Stimulated activated CD8-positive, alpha-beta memory T cell treated with anti-CD3 and anti-CD28 coated beads, Interleukin-7, amount 100 ng/mL, for 48 hours (primary cell): Measurements from ENCODE around the gene KCTD13.
"Not testable (repeated sequence)": the region's sequence is repeated elsewhere in the genome, so short reads cannot be mapped to it uniquely, and the experiment has no call there.

Source experiments
- DNase-seq, 2 donors: peaks; one replicate each; pipeline ENCODE4 v3.0.0-alpha.2; 2020; ENCODE audit warnings: low read depth in 1 of 2; ENCODE audit errors: extremely low read depth in 1 of 2

The KCTD13 gene

DNA sequence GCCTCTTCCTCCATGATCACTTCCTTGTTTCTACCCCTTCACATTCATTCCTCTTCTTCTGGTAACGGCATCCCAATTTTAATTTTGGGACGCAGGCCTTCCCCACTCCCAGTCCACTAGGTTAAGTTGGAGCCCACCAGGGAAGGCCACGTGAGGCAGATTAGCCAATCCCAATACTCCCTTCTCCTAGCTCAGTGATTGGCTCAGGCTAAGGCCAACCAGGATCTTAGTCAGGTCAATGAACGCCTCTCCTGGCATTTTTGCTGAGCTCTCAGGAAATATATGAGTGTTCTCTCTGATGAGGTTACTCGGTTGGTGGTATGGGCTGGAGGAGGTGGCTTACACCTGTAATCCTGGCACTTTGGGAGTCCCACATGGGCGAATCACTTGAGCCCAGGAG lies 42.0 kb downstream of the KCTD13 start:
- DNase-seq = no peak

GRCh38 chr16:29881050-29881449 lies 45.0 kb downstream of the KCTD13 start:
- DNase-seq = no peak

- DNase-seq = no peak
Measured at GRCh38 chr16:29878172-29878571, 47.9 kb downstream of the KCTD13 start.

GRCh38 chr16:29877266-29877961 lies 48.6 kb downstream of the KCTD13 start:
- peak in 1 of 2 donors; percentile 73 for DNase-seq

DNA sequence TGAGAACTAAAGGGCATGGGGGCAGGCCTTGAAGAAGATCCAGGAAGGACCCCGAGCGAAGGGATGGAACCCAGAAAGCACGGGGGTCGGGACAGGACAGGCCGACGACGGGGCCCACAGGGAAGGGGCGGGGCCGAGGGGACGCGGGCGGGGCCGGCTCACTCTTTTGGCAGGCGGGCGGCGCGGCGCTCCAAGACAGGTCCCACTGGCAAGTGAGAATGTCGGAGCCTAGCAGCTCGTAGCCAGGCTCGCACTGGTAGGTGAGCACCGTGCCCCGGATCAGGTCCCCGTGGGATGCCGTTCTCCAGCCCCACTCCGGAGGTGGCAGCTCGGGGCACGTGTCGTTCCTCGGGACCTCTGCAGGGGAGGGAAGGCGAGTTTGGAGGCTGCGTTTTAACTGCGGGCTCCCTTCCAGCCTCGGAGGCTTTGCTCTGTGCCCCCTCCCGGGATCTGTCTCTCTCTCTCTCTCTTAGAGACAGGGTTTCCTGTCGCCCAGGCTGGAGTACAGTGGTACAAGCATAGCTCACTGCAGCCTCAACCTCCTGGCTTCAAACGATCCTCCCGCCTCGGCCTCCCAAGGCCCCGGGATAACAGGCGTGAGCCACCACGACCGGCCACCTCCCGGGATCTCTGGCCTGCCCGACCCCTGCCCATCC lies 49.3 kb downstream of the KCTD13 start:
- DNase-seq = no peak

GRCh38 chr16:29876217-29876593 lies 49.8 kb downstream of the KCTD13 start:
- DNase-seq = no peak

DNA sequence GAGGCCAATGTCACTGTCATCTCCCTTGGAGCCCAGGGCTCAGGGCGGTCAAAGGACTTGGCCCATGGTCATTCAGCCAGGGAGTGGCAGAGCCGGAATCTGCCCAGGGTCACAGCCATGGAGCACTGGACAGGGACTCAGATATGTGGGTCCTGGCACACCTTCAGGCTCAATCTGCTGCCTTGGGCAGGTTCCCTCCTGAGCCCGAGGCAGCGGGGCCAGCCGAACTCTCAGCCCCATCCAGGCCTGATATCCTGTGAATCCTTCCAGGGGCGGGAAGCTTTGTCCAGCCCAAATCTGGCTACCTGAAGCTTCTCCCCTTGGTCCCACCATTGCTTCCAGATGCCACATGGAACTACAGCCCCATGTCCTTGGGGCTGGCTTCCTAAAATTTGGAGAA lies 50.8 kb downstream of the KCTD13 start:
- no peak for DNase-seq

DNA sequence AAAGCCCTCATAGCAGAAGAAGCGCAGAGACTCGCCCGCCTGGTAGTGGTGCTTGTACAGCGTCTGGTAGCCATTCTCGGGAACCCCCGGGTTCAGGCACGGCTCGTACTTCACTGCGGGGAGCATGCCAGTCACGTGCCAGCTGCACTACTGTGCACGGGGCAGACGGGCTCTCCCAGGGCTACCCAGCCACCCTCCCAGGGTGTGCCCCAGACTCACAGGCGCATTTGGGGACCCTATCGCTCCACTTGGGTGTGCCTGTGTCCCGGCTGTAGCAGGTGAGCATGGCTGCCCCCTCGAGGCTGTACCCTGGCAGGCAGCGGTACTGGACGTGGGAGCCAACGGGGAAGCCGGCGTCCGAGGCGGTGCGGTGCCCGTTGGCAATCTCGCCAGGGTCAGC lies 52.7 kb downstream of the KCTD13 start:
- no peak for DNase-seq

- DNase-seq = no peak
Measured at GRCh38 chr16:29871822-29872546, 54.0 kb downstream of the KCTD13 start.

GRCh38 chr16:29869067-29869466 lies 57.0 kb downstream of the KCTD13 start:
- not testable (repeated sequence) for DNase-seq

DNA sequence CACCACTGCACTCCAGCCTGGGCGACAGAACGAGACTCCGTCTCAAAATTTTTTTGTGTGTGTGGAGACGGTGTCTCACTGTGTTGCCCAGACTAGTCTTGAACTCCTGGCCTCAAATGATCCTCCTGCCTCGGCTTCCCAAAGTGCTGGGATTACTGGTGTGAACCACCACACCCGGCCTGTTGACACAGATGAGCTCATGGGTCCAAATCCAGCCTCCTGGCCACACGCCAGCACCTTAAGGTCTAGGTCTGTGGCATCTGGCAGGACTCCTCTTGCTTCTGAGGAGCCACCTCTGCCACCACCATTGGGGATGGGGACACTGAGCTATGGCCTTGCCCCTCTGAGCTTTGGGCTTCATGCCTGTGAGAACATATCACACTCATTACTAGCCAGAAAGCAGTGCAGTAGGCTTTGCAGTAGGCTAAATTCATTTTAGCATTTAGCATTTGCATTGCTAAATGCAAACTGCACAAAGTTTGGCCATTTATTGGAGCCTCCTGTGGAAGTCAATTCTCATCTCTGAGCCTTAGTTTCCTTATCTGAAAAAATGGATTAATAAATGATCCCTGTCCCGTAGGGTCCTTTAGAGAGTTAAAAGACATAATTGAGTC lies 57.5 kb downstream of the KCTD13 start:
- DNase-seq = no peak

- no peak for DNase-seq
Measured at GRCh38 chr16:29864205-29864604, 61.8 kb downstream of the KCTD13 start.

- DNase-seq = no peak
Measured at GRCh38 chr16:29863669-29863984, 62.4 kb downstream of the KCTD13 start.

DNA sequence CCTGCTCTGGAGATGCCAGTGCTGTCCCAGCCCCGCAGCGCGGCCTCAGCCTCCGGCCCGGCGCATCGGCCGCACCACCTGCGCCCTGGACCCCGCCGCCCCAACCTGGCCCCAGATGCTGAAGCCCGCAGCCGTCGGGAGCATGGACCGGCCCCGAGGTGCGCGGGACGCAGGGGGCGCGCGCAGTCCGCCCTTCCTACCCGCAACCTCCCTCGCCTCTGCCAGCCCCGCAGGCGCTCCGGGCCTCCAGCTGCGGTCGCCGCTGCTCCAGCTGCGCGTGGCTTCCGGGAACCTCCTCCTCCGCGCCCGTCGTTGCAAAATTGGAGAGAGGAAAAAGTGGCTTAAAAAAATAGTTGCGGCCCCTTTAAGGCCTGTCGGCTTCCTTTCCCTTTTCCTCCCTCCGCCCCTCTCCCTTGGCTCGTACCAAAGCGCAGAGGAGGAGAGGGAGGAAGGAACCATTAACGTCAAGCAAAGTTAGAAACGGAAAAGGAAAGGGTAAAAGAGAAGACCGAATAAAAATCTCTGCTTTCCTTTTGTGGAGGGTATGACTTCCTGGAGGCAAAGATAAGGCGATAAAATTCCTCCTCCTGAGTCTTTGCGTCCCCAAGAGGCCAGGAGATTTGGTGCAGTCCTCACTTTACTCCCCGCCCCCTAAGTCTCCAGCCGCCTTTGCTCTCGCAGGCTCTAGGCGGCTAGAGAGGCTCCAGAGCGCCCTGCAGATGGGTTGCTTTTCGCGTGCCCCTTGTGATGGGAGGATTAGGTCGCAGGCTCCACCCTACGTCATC lies 63.0 kb downstream of the KCTD13 start, which contains the start of gene CDIPT:
CDIPT (minus strand) TSS at position 343 of the 785 bp plus-strand sequence. CDS start 369 bp downstream, outside the sequence.
- DNase-seq = peak; percentile 81 to 92

DNA sequence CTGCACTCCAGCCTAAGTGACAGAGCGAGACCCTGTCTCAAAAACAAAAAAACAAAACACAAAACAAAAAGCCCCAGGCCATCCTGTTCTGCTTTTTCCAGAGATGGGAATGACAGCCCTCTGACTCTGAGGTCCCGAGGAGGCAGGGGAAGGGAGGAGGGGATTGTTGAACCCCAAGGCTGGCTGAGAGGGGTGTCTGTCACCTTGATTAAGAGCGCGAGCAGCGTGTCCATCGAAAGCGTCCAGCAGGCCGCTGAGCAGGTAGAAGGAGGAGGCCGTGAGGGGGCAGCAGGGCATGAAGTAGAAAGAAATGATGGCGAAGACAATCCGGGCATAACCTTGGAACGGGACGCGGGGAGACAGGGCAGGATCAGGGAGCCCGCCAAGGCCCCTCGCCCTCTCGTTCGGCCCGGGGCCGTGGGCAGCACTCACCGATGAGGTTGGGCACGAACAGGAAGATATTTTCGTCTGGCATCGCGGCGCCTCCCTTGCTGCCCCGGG lies 63.6 kb downstream of the KCTD13 start:
- no peak for DNase-seq

- no peak for DNase-seq
Measured at GRCh38 chr16:29860218-29860617, 65.8 kb downstream of the KCTD13 start.

- DNase-seq = no peak
Measured at GRCh38 chr16:29858974-29859373, 67.1 kb downstream of the KCTD13 start.

DNA sequence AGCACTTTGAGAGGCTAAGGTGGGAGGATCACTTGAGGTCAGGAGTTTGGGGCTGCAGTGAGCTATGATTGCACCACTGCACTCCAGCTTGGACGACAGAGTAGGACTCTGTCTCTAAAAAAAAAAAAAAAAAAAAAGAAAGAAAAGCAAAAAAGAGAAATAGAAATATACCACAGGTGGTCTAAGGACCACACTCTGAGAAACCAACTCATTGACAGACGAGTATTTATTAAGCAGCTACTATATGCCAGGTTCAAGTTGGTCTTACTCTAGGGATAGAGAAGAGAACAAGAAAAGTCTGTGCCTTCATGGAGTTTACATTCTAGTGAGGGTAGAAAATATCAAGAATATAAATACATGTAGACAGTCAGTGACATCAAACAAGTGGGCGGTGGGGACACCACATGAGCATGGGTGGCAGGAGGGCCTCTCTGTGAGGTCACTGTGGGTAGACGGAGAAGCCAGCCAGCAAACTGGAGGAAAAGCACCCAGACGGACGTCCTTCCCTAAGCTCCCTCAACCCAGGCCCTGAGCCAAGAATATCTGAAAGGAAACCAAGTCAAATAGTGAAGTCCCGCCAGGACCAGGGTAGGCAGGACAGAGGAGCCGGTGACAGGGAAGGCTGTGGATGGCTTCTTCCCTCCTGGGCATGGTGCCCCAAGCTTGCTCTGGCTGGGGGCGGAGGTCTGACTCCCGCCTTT lies 67.7 kb downstream of the KCTD13 start:
- no peak for DNase-seq

- DNase-seq = no peak
Measured at GRCh38 chr16:29857133-29857760, 68.8 kb downstream of the KCTD13 start.
